Measurements from ENCODE around the gene ROBO1.

- TF ChIP-seq EZH2 (IDR thresholded peaks at IDR 0.05; ENCODE audit: insufficient read depth, poor library complexity, severe bottlenecking) (no peak), EZH2phosphoT487 (IDR thresholded peaks at IDR 0.05; ENCODE audit: insufficient read depth, low read depth) (no peak)
These were observed 889.8 kb downstream of the ROBO1 start for GRCh38 chr3:78878011-78878410.
